IMR-90 (cell line): Measurements from ENCODE around the gene CMPK2.

Source experiments
- CEBPB ChIP-seq: IDR thresholded peaks from 2 replicates; pipeline ENCODE4 v1.6.1; 2012; ENCODE audit warnings: low read depth, low read length, improper control_type of control experiment
- CHD1 ChIP-seq: IDR thresholded peaks from 2 replicates; pipeline ENCODE4 v1.6.1; 2012; ENCODE audit warnings: low read depth, low read length, improper control_type of control experiment
- CTCF ChIP-seq: conservative IDR thresholded peaks from 2 replicates; pipeline ENCODE4 v1.5.1; 2012; ENCODE audit warnings: mild to moderate bottlenecking, low read depth, low read length, improper control_type of control experiment

GRCh38 chr2:6881516-6881915 lies 15.8 kb upstream of the CMPK2 start:
- TF ChIP-seq CEBPB = no peak
- no peak for TF ChIP-seq CHD1
- no peak for TF ChIP-seq CTCF
